ENCODE measurements around the gene MAP3K12. TPM values are rescaled to one million over a fixed set of nuclear protein-coding genes. Genes with fewer than 3 reads are reported as not detected.

Gene MAP3K12
- total RNA-seq, 1 experiment from 2014 or later: 7.7 TPM

GRCh38 chr12:53492830-53493609, 6.2 kb downstream of the MAP3K12 start:
- peak; percentile 88 for DNase-seq (ENCODE audit: low read depth)

- DNase-seq (ENCODE audit: low read depth): no peak
Observed at GRCh38 chr12:53492188-53492587, 7.1 kb downstream of the MAP3K12 start.

GRCh38 chr12:53489242-53489864, 9.9 kb downstream of the MAP3K12 start:
- DNase-seq (ENCODE audit: low read depth): no peak

GRCh38 chr12:53486736-53487487, 12.3 kb downstream of the MAP3K12 start:
- DNase-seq (ENCODE audit: low read depth): no peak

GRCh38 chr12:53485955-53486735, 13.1 kb downstream of the MAP3K12 start:
- no peak for DNase-seq (ENCODE audit: low read depth)

- DNase-seq (ENCODE audit: low read depth): peak; percentile 58
Observed at GRCh38 chr12:53484686-53485575, 14.3 kb downstream of the MAP3K12 start.

- DNase-seq (ENCODE audit: low read depth): no peak
Observed at GRCh38 chr12:53483979-53484377, 15.3 kb downstream of the MAP3K12 start.

GRCh38 chr12:53483225-53483978, 15.9 kb downstream of the MAP3K12 start:
- no peak for DNase-seq (ENCODE audit: low read depth)

- DNase-seq (ENCODE audit: low read depth): no peak
Observed at GRCh38 chr12:53482626-53483168, 16.6 kb downstream of the MAP3K12 start.

- peak; percentile 44 for DNase-seq (ENCODE audit: low read depth)
Observed at GRCh38 chr12:53481939-53482586, 17.2 kb downstream of the MAP3K12 start.

- peak; percentile 65 for DNase-seq (ENCODE audit: low read depth)
Observed at GRCh38 chr12:53481458-53481857, 17.8 kb downstream of the MAP3K12 start.

- no peak for DNase-seq (ENCODE audit: low read depth)
Observed at GRCh38 chr12:53480491-53481442, 18.5 kb downstream of the MAP3K12 start.

- DNase-seq (ENCODE audit: low read depth): no peak
Observed at GRCh38 chr12:53479331-53479730, 19.9 kb downstream of the MAP3K12 start.

GRCh38 chr12:53478865-53479264, 20.4 kb downstream of the MAP3K12 start:
- no peak for DNase-seq (ENCODE audit: low read depth)

- DNase-seq (ENCODE audit: low read depth): no peak
Observed at GRCh38 chr12:53476769-53477209, 22.5 kb downstream of the MAP3K12 start.

- DNase-seq (ENCODE audit: low read depth): no peak
Observed at GRCh38 chr12:53474819-53475218, 24.4 kb downstream of the MAP3K12 start.

GRCh38 chr12:53474077-53474476, 25.2 kb downstream of the MAP3K12 start:
- DNase-seq (ENCODE audit: low read depth): no peak

- DNase-seq (ENCODE audit: low read depth): no peak
Observed at GRCh38 chr12:53472056-53472582, 27.1 kb downstream of the MAP3K12 start.
